NCI-H82 (cell line): ENCODE results near the gene NR3C2.

Experiments used
- DNase-seq: peaks from one replicate; lab custom pipeline; 2025; lab: John Stamatoyannopoulos, UW

The NR3C2 gene

DNA sequence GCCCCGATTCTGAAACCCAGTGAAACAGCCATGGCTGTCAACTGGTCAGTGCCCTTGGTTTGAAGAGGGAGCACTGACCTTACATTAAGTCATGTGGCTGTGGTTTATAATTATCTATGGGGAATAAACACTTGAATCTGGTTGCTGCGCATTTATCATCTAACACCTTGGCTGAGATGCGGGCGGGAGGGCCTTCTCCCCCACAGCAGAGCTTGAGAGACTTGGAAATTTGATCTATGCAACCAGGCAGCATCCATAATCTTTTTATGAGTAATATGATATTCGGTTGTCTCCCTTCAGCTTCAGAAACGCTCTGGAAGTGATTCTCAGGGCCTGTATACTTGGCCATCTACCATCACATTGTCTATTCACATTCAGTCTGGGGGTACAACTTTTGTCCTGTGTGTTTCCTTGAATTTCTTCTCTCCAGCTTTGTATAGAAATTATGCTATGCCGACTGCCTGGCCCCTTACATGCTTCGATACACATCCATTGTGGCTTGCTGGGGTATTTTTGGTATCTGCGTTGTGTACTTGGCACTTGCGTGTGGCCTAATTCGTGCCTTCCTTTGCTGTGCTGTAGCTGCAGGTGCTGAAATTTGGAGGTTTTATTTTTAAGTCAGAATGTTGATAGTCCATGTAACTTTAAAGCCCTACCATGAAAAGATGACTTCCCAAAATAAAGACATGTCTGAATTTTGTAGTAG, 388.8 kb downstream of the NR3C2 start:
- DNase-seq: peak; percentile 80

DNA sequence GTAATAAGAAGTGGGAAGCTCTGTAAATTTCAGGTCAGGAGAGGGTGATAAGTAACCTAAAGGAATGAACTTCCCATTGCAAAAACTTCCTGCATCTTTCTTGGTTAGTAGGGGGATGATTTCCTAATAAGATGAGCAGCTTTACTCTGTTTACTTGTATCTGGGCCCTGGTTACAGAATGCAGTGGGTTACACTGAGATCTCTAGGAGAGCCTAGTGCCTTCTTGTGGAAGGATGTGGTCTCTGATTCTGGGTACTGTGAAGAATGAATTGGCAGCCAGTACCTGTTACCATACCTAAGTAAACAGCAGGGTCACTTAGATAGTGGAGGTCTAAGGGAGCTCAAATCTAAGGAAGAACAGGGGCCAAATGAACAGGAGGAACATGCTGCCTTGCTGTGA, 389.8 kb downstream of the NR3C2 start:
- peak; percentile 70 for DNase-seq

DNA sequence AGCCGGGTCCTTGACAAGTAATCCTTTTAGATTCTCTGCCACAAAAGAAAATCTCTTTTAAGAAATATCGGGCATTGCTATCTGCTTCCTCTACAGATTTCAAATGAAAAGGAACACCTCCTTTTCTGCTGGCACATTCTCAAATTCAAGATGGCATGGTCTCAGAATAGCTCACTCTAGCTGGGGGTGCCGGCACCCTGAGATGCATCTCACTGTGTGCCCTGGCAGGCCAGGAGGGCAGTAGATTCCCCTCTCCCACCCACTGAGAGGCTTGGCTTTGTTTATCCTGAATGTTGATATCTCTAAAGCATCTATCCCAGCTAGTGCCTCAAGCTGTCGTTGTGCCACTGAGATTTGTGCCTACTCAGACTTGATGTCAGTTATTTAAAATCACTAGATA, 390.8 kb downstream of the NR3C2 start:
- peak; percentile 17 for DNase-seq

DNA sequence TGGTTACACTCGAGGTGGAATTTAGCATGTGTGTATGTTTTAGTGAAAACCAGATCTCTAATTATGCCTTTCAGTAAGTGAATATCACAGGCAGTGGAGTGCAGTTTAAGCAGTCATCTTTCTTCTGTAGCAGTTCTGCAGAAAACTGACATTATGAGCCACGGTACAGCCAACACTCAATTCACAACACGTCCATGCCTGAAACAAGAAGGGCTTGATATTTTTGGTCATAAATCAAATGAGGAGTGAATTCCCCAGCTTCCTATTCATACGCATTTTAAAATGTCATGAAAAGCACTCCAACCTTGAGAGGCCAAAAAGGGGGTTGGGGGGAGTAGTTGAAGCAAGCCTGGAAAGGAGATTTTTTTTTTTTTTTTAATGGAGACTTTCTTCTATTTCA, 393.6 kb downstream of the NR3C2 start:
- DNase-seq: no peak

DNA sequence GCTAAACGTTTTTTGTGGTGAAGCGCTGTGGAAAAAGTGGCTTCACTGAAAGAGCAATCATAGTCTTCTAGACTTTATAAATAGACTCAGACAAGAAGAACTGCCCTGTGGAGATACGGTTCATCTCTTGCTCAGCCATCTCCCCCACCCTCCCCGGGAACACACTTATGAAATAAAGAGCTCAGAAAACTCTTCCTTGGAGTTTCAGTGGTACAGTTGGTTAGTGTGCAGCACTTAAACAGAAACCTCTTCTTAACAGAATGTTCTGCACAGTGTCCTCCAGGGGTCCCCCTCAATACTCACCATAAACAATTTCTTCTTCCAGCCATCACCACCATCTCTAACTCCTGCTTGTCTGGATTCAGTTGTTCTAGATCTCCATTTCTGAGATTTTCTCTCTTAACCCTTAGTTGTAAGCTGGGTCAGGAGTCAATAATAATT, 397.3 kb downstream of the NR3C2 start:
- DNase-seq: no peak

DNA sequence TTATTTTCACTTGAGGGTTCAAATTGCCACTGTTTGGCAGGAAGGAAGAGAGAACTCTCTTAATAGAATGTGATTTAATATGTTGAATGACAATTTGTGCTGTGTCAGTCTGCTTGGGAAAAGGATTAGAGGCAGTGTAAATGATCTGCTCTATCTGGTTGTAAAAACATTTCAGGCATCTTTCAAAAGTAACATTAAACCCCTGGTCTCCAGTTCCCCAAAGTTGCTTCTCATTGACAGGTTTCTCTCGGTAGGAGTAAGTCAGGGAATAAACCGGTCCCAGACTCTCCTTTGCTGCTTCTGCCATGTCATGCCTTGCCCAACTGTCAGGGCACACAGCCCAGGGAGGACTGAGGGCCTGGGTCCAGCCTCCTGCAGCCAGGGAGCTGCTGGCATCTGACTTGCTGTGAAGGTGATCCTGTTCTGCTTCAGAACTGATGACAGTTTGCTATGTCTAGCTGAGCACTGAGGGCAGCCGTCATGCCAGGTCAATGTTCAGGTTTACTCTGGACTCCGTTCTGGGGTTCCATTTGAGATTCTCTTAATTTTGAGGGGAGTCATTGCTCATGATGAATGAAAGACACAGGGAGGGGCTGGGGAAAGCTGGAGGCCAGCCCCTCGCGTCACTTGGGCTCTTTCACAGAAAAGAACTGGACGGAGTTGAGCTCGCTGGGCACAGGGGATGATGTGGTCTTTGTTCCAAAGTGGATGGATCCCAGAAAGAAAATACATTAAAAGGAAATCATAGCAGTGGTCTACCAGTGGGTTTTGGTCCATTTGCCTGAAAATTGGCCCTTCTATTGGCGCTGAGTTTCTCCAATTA, 397.9 kb downstream of the NR3C2 start:
- no peak for DNase-seq

DNA sequence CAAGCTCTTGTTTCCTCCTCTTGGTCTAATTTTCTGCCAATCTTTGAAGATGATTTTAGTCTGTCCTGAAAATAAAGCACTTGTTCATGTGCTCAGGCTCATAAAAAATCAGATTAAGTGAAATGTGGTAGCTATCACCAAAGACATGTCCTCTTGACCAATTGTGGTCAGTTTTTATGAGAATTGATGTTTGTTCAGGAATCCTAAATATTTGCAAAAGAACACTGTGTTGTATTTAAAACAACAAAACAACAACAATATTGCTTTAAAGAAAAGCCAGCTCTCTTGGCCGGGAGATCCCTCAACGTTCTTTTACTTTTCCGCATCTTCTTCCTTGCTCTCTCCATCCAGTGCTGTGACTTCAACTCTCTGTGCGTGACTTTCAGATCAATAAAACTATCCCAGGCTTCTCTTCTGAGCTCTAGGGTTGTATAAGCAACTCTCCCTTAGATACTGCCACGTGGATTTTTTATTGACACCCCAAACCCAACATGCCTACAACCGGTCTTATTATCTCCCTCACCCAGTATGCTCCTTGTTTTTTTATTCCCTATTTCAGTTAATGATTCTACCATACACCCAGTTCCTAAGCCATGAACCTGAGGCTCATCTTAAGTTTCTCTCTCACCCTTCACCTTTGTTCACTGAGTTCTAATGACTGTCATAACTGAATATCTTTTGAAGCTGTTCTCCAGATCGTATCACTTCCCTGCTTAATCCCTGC, 400.4 kb downstream of the NR3C2 start:
- no peak for DNase-seq

DNA sequence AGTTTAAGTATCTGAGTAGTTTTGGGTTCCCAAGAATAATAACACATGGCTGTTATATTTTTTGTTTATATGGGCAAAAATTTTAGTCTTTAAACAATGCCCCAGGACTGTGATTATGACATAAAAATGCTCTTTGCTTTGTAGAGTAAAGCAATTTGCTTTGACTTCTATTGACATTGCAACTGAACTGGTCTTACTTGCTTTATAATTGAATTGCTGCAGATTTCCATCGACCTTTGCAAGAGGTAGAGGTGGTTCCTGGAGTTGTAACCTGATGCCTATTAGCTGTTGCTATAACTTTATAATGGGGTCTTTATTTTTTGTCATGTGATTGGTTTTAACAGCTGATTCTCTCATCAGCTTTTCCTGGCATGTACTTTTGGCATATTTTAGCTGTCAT, 407.4 kb downstream of the NR3C2 start:
- DNase-seq: no peak

DNA sequence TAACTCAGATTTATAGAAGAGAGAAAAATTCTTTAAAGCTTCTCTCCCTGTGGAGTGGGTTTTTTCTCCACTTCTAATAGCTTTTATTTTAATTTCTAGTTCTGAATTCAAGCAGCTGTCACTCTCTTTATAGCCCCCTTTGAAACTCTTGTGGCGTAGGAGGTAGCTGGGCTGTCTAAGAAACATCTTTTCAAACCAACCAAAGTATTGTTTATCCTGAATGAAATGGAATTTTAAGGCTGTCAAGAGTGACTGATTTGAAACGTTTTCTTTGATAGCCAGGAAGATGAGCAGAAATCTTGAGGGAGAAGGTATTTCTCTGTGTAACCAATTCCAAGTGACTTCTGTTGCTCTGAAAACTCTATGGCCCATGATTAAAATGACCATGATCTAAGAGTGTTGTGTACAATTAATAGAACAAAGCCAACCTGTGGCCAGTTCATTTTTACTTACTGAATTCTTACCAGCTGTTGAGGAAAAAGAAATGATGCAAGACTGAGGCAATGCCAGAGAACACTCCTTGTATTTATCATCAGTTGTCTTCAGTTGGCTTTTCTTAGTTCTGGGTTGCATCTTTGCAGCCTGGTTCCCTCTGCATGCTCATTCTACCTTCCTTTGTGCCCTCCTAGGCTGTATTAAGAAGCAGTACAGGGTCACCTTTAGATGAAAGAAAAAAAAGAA, 411.9 kb downstream of the NR3C2 start:
- no peak for DNase-seq

DNA sequence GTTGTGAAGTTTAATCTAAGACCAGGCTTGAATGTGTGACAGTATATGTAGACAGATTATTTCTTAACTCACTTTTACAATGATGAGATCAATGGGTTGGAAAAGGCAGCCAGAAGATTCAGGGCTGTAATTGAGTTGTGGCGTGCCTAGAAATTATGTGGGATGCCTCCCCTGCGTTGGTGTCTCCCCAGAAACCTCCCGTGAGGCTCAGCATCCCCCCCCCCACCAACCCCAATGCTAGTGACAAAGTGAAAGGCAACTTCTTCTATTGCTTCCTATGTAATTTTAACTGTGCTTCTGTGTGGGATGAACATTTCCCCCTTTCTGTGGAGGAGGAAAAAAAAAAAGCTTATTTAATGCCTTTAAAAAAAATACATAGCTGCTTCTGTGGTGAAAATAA, 412.4 kb downstream of the NR3C2 start:
- no peak for DNase-seq
